Type B pancreatic cell (in vitro differentiated cells): ENCODE data around the gene ARSA. TPM values are rescaled to one million over a fixed set of nuclear protein-coding genes. Genes with fewer than 3 reads are reported as not detected.
"Not testable (repeated sequence)": the region's sequence is repeated elsewhere in the genome, so short reads cannot be mapped to it uniquely, and the experiment has no call there.

Experiments
- DNase-seq: peaks from one replicate; pipeline ENCODE4 v3.0.0; 2021; ENCODE audit warnings: mixed read lengths; ENCODE audit not compliant: unreplicated experiment; ENCODE audit errors: extremely low spot score
- H3K27ac Mint-ChIP-seq: 2 replicates; pipeline ENCODE4 v1.8.0; 2021; ENCODE audit warnings: mild to moderate bottlenecking, mixed read lengths
- H3K27me3 Mint-ChIP-seq: 2 replicates; pipeline ENCODE4 v1.8.0; 2021; ENCODE audit warnings: mixed read lengths
- H3K36me3 Mint-ChIP-seq: 2 replicates; pipeline ENCODE4 v1.8.0; 2021; ENCODE audit warnings: mixed read lengths
- H3K4me1 Mint-ChIP-seq: one replicate; pipeline ENCODE4 v1.8.0; 2021; ENCODE audit warnings: mixed read lengths; ENCODE audit not compliant: unreplicated experiment
- H3K4me3 Mint-ChIP-seq: 2 replicates; pipeline ENCODE4 v1.8.0; 2021; ENCODE audit warnings: mild to moderate bottlenecking, mixed read lengths
- H3K9me3 Mint-ChIP-seq: 2 replicates; pipeline ENCODE4 v1.8.0; 2021; ENCODE audit warnings: mixed read lengths
- CTCF ChIP-seq: fragments of 200-600 bp; sonication (generic); conservative IDR thresholded peaks from 2 replicates; pipeline ENCODE4 v1.5.0; 2021; ENCODE audit warnings: antibody characterized with exemption, mild to moderate bottlenecking
- total RNA-seq: library from RNA; stranded (reverse); gene quantifications from 2 replicates; pipeline ENCODE4 v1.2.1, GENCODE V29; 2021; ENCODE audit warnings: low replicate concordance

The ARSA gene
- total RNA-seq, 1 donor from 2014 or later: 32.1 TPM

DNA sequence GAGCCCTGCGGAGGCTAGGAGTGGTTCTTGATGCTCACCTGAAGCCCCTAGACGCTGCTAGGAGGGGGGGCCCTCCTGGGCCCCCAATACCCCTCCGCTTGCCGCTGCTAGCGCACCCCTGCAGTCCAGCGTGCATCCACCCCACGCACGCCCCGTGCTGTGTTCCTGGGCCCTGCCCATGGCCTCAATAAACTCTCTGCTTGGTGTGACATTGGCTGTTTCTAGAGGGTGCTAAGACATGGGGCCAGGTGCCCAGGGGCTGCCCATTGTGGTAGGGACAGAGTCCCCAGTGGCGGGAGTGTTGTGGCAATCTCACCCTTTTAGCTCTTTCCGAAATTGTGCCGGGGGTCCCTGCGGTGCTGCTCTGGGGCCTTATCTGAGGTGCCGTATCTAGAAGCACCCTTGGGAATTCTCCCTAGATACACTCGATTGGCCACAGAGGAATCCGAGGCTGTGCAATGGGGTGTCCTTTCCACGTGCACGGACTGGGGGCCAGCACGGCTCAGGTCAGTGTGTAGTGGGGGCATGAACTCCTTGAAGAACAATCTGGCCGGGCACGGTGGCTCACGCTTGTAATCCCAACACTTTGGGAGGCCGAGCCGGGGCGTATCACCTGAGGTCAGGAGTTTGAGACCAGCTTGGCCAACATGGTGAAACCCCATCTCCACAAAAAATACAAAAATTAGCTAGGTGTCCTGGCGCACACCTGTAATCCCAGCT lies 16.5 kb downstream of the ARSA start:
- peaks cover 8% of the 10 kb centered on the region for H3K27me3 Mint-ChIP-seq
- H3K27ac Mint-ChIP-seq: no peak overlapping the region
- peaks cover 5% of the 10 kb centered on the region for H3K4me1 Mint-ChIP-seq
- TF ChIP-seq CTCF: no peak
- H3K4me3 Mint-ChIP-seq: no peak overlapping the region
- no peak for DNase-seq
- H3K36me3 Mint-ChIP-seq: no peaks in the 10 kb centered on the region
- H3K9me3 Mint-ChIP-seq: no peaks in the 10 kb centered on the region

DNA sequence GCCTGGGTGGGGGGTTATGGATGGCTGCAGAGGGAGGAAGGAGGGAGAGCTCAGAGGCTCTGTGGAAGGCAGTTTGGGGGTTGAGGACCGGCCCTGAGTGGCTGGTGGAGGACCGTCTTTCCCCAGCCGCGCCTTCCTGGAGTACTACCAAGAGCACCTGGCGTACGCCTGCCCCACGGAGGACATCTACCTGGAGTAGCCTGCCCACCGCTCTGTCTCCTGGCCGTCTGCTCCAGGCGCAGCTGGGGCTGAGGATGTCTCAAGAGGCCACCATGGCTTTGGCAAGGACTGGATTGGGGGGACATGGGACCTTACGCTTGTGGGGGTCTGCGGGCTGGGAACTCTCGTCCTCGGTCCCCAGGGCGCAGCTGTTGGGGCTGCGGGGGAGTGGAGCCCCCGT lies 17.4 kb downstream of the ARSA start:
- H3K4me3 Mint-ChIP-seq: no peak overlapping the region
- peaks cover 5% of the 10 kb centered on the region for H3K4me1 Mint-ChIP-seq
- DNase-seq: no peak
- no peak for TF ChIP-seq CTCF
- no peaks in the 10 kb centered on the region for H3K9me3 Mint-ChIP-seq
- peaks cover 6% of the 10 kb centered on the region for H3K27me3 Mint-ChIP-seq
- H3K36me3 Mint-ChIP-seq: no peaks in the 10 kb centered on the region
- no peak overlapping the region for H3K27ac Mint-ChIP-seq

GRCh38 chr22:50610041-50610451 lies 17.9 kb downstream of the ARSA start:
- TF ChIP-seq CTCF: no peak
- Mint-ChIP-seq H3K9me3 (no peaks in the 10 kb centered on the region), H3K4me1 (peaks cover 5% of the 10 kb centered on the region), H3K36me3 (no peaks in the 10 kb centered on the region), H3K27me3 (peaks cover 4% of the 10 kb centered on the region), H3K27ac (no peak overlapping the region), H3K4me3 (no peak overlapping the region)
- DNase-seq: no peak

- TF ChIP-seq CTCF: no peak
These were observed 18.4 kb downstream of the ARSA start for GRCh38 chr22:50609599-50609998.

GRCh38 chr22:50608996-50609395 lies 19.0 kb downstream of the ARSA start:
- H3K4me3 Mint-ChIP-seq: no peak overlapping the region
- no peak for DNase-seq
- no peak for TF ChIP-seq CTCF
- H3K4me1 Mint-ChIP-seq: peaks cover 5% of the 10 kb centered on the region
- no peaks in the 10 kb centered on the region for H3K36me3 Mint-ChIP-seq
- H3K27me3 Mint-ChIP-seq: peaks cover 4% of the 10 kb centered on the region
- no peaks in the 10 kb centered on the region for H3K9me3 Mint-ChIP-seq
- H3K27ac Mint-ChIP-seq: no peak overlapping the region

More at GRCh38 chr22:50609599-50609998, 18.4 kb downstream of the ARSA start:
- peaks cover 4% of the 10 kb centered on the region for H3K27me3 Mint-ChIP-seq
- no peaks in the 10 kb centered on the region for H3K9me3 Mint-ChIP-seq
- H3K36me3 Mint-ChIP-seq: no peaks in the 10 kb centered on the region
- no peak for DNase-seq
- H3K4me1 Mint-ChIP-seq: peaks cover 5% of the 10 kb centered on the region
- H3K27ac Mint-ChIP-seq: no peak overlapping the region
- no peak overlapping the region for H3K4me3 Mint-ChIP-seq

GRCh38 chr22:50608058-50608840 lies 19.7 kb downstream of the ARSA start:
- H3K27me3 Mint-ChIP-seq, DNase-seq, H3K27ac Mint-ChIP-seq, H3K4me3 Mint-ChIP-seq, H3K9me3 Mint-ChIP-seq, H3K4me1 Mint-ChIP-seq, H3K36me3 Mint-ChIP-seq: not testable (repeated sequence)
